Heart left ventricle (tissue), 13 donors: ENCODE measurements around the gene COL4A4.

Source experiments
- CTCF ChIP-seq, 12 donors: fragments of 200-600 bp; sonication (generic) in 4 of 12; IDR thresholded peaks; one replicate each; pipeline versions ENCODE4 v1.5.0 to v1.8.0; 2018 to 2022; ENCODE audit warnings: antibody characterized with exemption in 12 of 12, mild to moderate bottlenecking in 5 of 12
- POLR2A ChIP-seq, 2 donors: fragments of 450-650 bp; IDR thresholded peaks; one replicate each; pipeline ENCODE4 v1.6.1; 2017; ENCODE audit warnings: antibody characterized with exemption in 2 of 2, mild to moderate bottlenecking in 2 of 2, moderate library complexity in 2 of 2
- donor health status: ischemic (EF 13 %, LVEDD 7.1; RV severe dilation, severe dysfunction).
- donor health status: DM: no; HTN: yes; CAD: no.
- donor health status: DM: no; HTN: no; CAD: no.
- donor health status: ischemic (EF 25% LVEDD 6.9; RV normal size, moderate dysfunction).
- donor health status: ischemic (EF 25% LVEDD 5.7; RV mildly dilated, moderate dysfunction).
- donor health status: ischemic (EF 35%, LVEDD 5.7; RV mildly dilated, moderate dysfunction).
- donor health status: nonischemic (EF 11% LVEDD 7.7; RV severe dilation, severe dysfunction).
- donor health status: DM: yes; HTN: yes; CAD: no.
- donor health status: PGD.
- donor health status: ischemic (EF 29% LVEDD 5.4; RV normal size, mild dysfunction).
- donor health status: nonischemic (EF 23%, LVEDD 6.1; RV moderate dilation, normal function).

- TF ChIP-seq CTCF (IDR thresholded peaks at IDR 0.05) (no peak), POLR2A (IDR thresholded peaks at IDR 0.05) (no peak)
Observed at GRCh38 chr2:227204452-227204851, 40.4 kb upstream of the COL4A4 start.
